GM12878 (cell line): ENCODE measurements around the gene MUC5B. TPM values are rescaled to one million over a fixed set of nuclear protein-coding genes. Genes with fewer than 3 reads are reported as not detected.

Experiments used
- ATAC-seq: fragments of 200-7000 bp; cut with Tn5 transposase; 3 replicates; pipeline ENCODE4 v1.9.1; 2020; ENCODE audit warnings: mild to moderate bottlenecking, moderate library complexity
- BruUV-seq: library from RNA; stranded (reverse); fragments of 400-500 nt; replicated peaks from 2 replicates; lab custom pipeline; 2021; lab: Mats Ljungman, UMichigan
- CTCF ChIA-PET: fragments of 300-600 bp; sonication (Branson Sonifier 250); formaldehyde crosslinking; extraction: SDS; loops from one replicate; lab custom pipeline; 2021; ENCODE audit warnings: inconsistent platforms; lab: Yijun Ruan, JAX
- POLR2A ChIA-PET: fragments of 350-600 bp; formaldehyde crosslinking; extraction: SDS; loops from one replicate; lab custom pipeline; 2021; ENCODE audit warnings: inconsistent platforms; lab: Charles Lee
- RAD21 ChIA-PET: fragments of 300-600 bp; sonication (Branson Sonifier 250); formaldehyde crosslinking; loops from one replicate; lab custom pipeline; 2023; ENCODE audit warnings: antibody characterized with exemption; ENCODE audit not compliant: unreplicated experiment; lab: Charles Lee
- SMC1A ChIA-PET: fragments of 300-600 bp; sonication (Branson Sonifier 250); formaldehyde crosslinking; loops from one replicate; lab custom pipeline; 2023; ENCODE audit not compliant: unreplicated experiment, uncharacterized antibody; lab: Charles Lee
- DNase-seq: peaks from one replicate; pipeline ENCODE4 v3.0.0-alpha.2; 2011; ENCODE audit warnings: low read depth, low spot score
- FAIRE-seq: peaks from 3 replicates; lab custom pipeline; 2011; peaks lifted over from hg19 to GRCh38; lab: Jason Lieb, UNC
- H2AFZ ChIP-seq: 2 replicates; pipeline ENCODE4 v1.6.0; 2011; ENCODE audit warnings: low read depth, low read length, control low read depth; ENCODE audit not compliant: control insufficient read depth
- H3K27ac ChIP-seq: 2 replicates; pipeline ENCODE4 v1.5.1; 2011; ENCODE audit warnings: control low read depth; ENCODE audit not compliant: control insufficient read depth, insufficient read depth
- H3K27me3 ChIP-seq, 2 experiments: replicated peaks in 1 of 2; 2 replicates each; pipeline versions ENCODE4 v1.6.0 to v1.6.1; 2011; ENCODE audit warnings: low read length in 1 of 2; ENCODE audit not compliant: control insufficient read depth in 2 of 2, insufficient read depth in 2 of 2
- H3K36me3 ChIP-seq, 2 experiments: 2 replicates each; pipeline ENCODE4 v1.5.1; 2011; ENCODE audit warnings: low read length in 1 of 2; ENCODE audit not compliant: control insufficient read depth in 2 of 2, insufficient read depth in 2 of 2
- H3K4me1 ChIP-seq: 2 replicates; pipeline ENCODE4 v1.6.1; 2011; ENCODE audit warnings: mild to moderate bottlenecking, low read length, moderate library complexity, mixed read lengths; ENCODE audit not compliant: control insufficient read depth, insufficient read depth
- H3K4me2 ChIP-seq: 2 replicates; pipeline ENCODE4 v1.6.0; 2011; ENCODE audit warnings: control low read depth; ENCODE audit not compliant: control insufficient read depth, insufficient read depth
- H3K4me3 ChIP-seq: fragments of 200-600 bp; sonication (generic); 2 replicates; pipeline ENCODE4 v1.5.1; 2016
- H3K79me2 ChIP-seq: 2 replicates; pipeline ENCODE4 v1.6.0; 2011; ENCODE audit warnings: low read length; ENCODE audit not compliant: control insufficient read depth, insufficient read depth
- H3K9ac ChIP-seq: 2 replicates; pipeline ENCODE4 v1.8.0; 2011; ENCODE audit warnings: low read length, control low read depth, mixed read lengths; ENCODE audit not compliant: control insufficient read depth, insufficient read depth
- H3K9me3 ChIP-seq: replicated peaks from 3 replicates; pipeline ENCODE4 v1.5.1; 2011; ENCODE audit warnings: mild to moderate bottlenecking, low read length; ENCODE audit not compliant: control insufficient read depth, insufficient read depth
- H4K20me1 ChIP-seq: 2 replicates; pipeline ENCODE4 v1.6.0; 2011; ENCODE audit not compliant: control insufficient read depth, insufficient read depth
- FOXM1 ChIP-seq: IDR thresholded peaks from 2 replicates; pipeline ENCODE4 v1.6.1; 2012; ENCODE audit warnings: low read depth, mild to moderate bottlenecking, inconsistent platforms, low read length, moderate library complexity
- KAT2A ChIP-seq: conservative IDR thresholded peaks from 2 replicates; pipeline ENCODE4 v1.6.1; 2011; ENCODE audit warnings: low read depth, low read length; ENCODE audit not compliant: control insufficient read depth
- MEF2A ChIP-seq: IDR thresholded peaks from 2 replicates; pipeline ENCODE4 v1.6.1; 2011; ENCODE audit warnings: low read depth, mild to moderate bottlenecking, low read length, moderate library complexity; ENCODE audit not compliant: insufficient read depth
- RAD21 ChIP-seq: IDR thresholded peaks from 2 replicates; pipeline ENCODE4 v1.6.1; 2011; ENCODE audit warnings: mild to moderate bottlenecking, low read depth, low read length, moderate library complexity; ENCODE audit not compliant: insufficient read depth
- RAD51 ChIP-seq: fragments of 450-650 bp; IDR thresholded peaks from 2 replicates; pipeline ENCODE4 v1.6.1; 2016; ENCODE audit warnings: moderate library complexity, mild to moderate bottlenecking, inconsistent platforms
- ZNF384 ChIP-seq: IDR thresholded peaks from 2 replicates; pipeline ENCODE4 v1.6.1; 2012; ENCODE audit warnings: low read depth, mild to moderate bottlenecking, low read length, improper control_type of control experiment, borderline replicate concordance
- WGBS: methylation state at CpG from one replicate; pipeline ENCODE4 v1.1.6; 2016; ENCODE audit warnings: low lambda C conversion rate; ENCODE audit not compliant: insufficient replicate concordance, insufficient coverage; ENCODE audit errors: missing lambda C conversion rate; 5-methylcytosine and 5-hydroxymethylcytosine counted together
- in situ Hi-C: fragments of 300-500 bp; cut with MboI; formaldehyde crosslinking; loops from 9 replicates; pipeline ENCODE4 v1.14.3; 2018; ENCODE audit warnings: mixed read lengths
- intact Hi-C: fragments of 100-400 bp; cut with micrococcal nuclease; formaldehyde crosslinking; loops from one replicate; pipeline ENCODE4 v1.14.2; 2022; ENCODE audit not compliant: unreplicated experiment
- polyA plus RNA-seq, 11 experiments: library from polyadenylated mRNA; depleted of rRNA in 4 of 11; unstranded in 6 of 11; stranded (reverse) in 5 of 11; fragments of >200 nt; fragmentation: Nextera tagmentation in 4 of 11; fragmentation: Illumina TruSeq in 1 of 11; extraction: Ambion mirVana in 4 of 11; extraction: Trizol in 1 of 11; gene quantifications; 1 replicate in 1 of 11; 2 replicates in 10 of 11; pipeline versions ENCODE4 v1.2.1 to v1.2.3, GENCODE V29; 2011 to 2016; ENCODE audit warnings: inconsistent platforms in 2 of 11, missing spikeins in 2 of 11, low read depth in 1 of 11
- total RNA-seq, 4 experiments: library from RNA; depleted of rRNA in 3 of 4; stranded (reverse); fragments of >200 nt in 3 of 4; fragmentation: Illumina TruSeq in 1 of 4; extraction: Trizol in 1 of 4; gene quantifications; 2 replicates each; pipeline versions ENCODE4 v1.2.1 to v1.2.3, GENCODE V29; 2013 to 2021
- TF ChIP-seq, protein P1 (sequence below): IDR thresholded peaks from 2 replicates; pipeline ENCODE4 v1.6.1; 2011; ENCODE audit warnings: mild to moderate bottlenecking, low read depth, low read length, moderate library complexity; ENCODE audit not compliant: insufficient replicate concordance

The MUC5B gene
- total and polyA plus RNA-seq, 10 of the 15 experiments (the other 5 are each of a cell fraction or from before 2014, with no cell fraction given): 1.5 TPM; not detected in 9

DNA sequence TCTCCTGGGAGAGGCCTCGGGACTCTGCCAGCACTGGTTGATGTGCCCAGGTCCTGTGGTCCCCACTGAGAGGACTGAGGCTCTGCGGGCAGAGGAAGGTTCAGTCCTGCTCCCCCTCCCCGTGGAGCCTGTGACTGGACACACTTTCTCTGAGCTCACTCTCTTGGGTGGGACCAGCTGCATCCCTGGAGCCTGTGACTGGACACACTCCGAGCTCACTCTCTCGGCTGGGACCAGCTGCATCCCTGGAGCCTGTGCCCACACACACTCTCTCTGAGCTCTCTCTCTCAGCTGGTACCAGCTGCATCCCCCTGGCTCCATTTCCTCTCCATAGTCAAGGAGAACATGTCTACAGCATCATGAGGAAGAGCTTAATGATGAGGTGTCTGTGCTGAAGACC is 47.1 kb downstream of the MUC5B start:
- TF ChIP-seq ZNF384 (no peak), RAD51 (no peak), KAT2A (no peak), MEF2A (no peak), RAD21 (no peak), FOXM1 (no peak)
- TF ChIP-seq, protein P1, sequence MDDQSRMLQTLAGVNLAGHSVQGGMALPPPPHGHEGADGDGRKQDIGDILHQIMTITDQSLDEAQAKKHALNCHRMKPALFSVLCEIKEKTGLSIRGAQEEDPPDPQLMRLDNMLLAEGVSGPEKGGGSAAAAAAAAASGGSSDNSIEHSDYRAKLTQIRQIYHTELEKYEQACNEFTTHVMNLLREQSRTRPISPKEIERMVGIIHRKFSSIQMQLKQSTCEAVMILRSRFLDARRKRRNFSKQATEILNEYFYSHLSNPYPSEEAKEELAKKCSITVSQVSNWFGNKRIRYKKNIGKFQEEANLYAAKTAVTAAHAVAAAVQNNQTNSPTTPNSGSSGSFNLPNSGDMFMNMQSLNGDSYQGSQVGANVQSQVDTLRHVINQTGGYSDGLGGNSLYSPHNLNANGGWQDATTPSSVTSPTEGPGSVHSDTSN: no peak
- TF ChIP-seq, all 136 proteins: peak for 0
- no peaks in the 10 kb centered on the region for H3K36me3 ChIP-seq
- peaks cover 2% of the 10 kb centered on the region; the same call in 1 of the 3 replicates for H3K9me3 ChIP-seq
- H3K4me1 ChIP-seq: no peaks in the 10 kb centered on the region
- intact Hi-C loops (no loop called here), in situ Hi-C loops (no loop called here)
- ChIA-PET RAD21 (no interaction called here), SMC1A (interaction anchor here (1.5 kb wide), 1 partner anchor 41 kb away, joined by 3 read pairs; no protein-coding TSS in a partner anchor), POLR2A (no interaction called here), CTCF (no interaction called here)
- H3K4me3 ChIP-seq: no peak overlapping the region
- H3K79me2 ChIP-seq: no peaks in the 10 kb centered on the region
- BruUV-seq: no TSS peak
- FAIRE-seq (no peak), ATAC-seq (no peak), DNase-seq (no peak)
- H4K20me1 ChIP-seq: no peaks in the 10 kb centered on the region
- H3K27ac ChIP-seq: no peak overlapping the region
- no peaks in the 10 kb centered on the region for H3K27me3 ChIP-seq
- no peak overlapping the region for H2AFZ ChIP-seq
- no peak overlapping the region for H3K9ac ChIP-seq
- no peak overlapping the region for H3K4me2 ChIP-seq
- WGBS: 45% methylated on average over 4 of the region's 5 CpGs
